ENCODE data around the gene CAPN7. TPM values are rescaled to one million over a fixed set of nuclear protein-coding genes. Genes with fewer than 3 reads are reported as not detected.

Gene CAPN7
- total RNA-seq, 2 experiments from 2014 or later: 51.8 to 52.3 TPM

- ATAC-seq (ENCODE audit: low read depth): peak; percentile 92
- peaks cover 22% of the 10 kb centered on the region for H3K36me3 Mint-ChIP-seq
- peak overlapping the region; percentile 82 for H3K4me3 Mint-ChIP-seq
- peaks cover 2% of the 10 kb centered on the region for H3K9me3 Mint-ChIP-seq
- DNase-seq: peak; percentile 65
- POLR2A ChIA-PET: interaction anchor here (1.1 to 1.9 kb wide), 4 partner anchors 19 to 345 kb away, joined by 3 to 6 read pairs (median 4); no protein-coding TSS in a partner anchor
- peaks cover 12% of the 10 kb centered on the region for H3K27me3 Mint-ChIP-seq
- H3K27ac Mint-ChIP-seq: peak overlapping the region; percentile 90
- peaks cover 38% of the 10 kb centered on the region for H3K4me1 Mint-ChIP-seq
Measured at GRCh38 chr3:15291589-15292541, 85.8 kb downstream of the CAPN7 start.

GRCh38 chr3:15292765-15293522, 86.9 kb downstream of the CAPN7 start:
- H3K27me3 Mint-ChIP-seq: peaks cover 14% of the 10 kb centered on the region
- peaks cover 44% of the 10 kb centered on the region for H3K4me1 Mint-ChIP-seq
- H3K9me3 Mint-ChIP-seq: peaks cover 2% of the 10 kb centered on the region
- peak overlapping the region; percentile 82 for H3K4me3 Mint-ChIP-seq
- POLR2A ChIA-PET: interaction anchor here (1.1 to 1.3 kb wide), 2 partner anchors 21 to 346 kb away, joined by 3 to 6 read pairs; no protein-coding TSS in a partner anchor
- DNase-seq (no peak), ATAC-seq (ENCODE audit: low read depth) (no peak)
- peaks cover 29% of the 10 kb centered on the region for H3K36me3 Mint-ChIP-seq
- H3K27ac Mint-ChIP-seq: no peak overlapping the region

GRCh38 chr3:15294929-15295328, 88.9 kb downstream of the CAPN7 start:
- peaks cover 6% of the 10 kb centered on the region for H3K27me3 Mint-ChIP-seq
- POLR2A ChIA-PET: no interaction called here
- no peak overlapping the region for H3K27ac Mint-ChIP-seq
- ATAC-seq (ENCODE audit: low read depth): no peak
- H3K4me1 Mint-ChIP-seq: peaks cover 43% of the 10 kb centered on the region
- H3K9me3 Mint-ChIP-seq: no peaks in the 10 kb centered on the region
- no peak overlapping the region for H3K4me3 Mint-ChIP-seq
- H3K36me3 Mint-ChIP-seq: peaks cover 20% of the 10 kb centered on the region
- no peak for DNase-seq

DNA sequence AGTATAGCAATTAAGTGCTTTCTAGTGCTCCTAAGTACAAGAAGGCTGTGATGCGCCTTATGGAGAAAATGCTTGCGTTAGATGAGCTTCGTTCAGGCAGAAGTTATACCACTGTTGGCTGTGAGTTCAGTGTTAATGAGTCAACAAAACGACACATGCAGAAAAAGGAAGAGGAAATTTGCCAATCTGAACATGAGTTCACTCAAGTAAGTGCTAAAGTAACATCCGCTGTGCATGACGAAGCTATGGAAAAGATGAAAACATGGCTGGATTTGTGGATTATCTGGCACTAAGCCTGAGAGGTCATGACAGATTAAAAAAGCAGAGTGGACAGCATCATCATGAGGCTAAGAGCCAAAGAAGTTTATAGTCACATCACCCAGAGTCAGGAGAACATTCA, 89.5 kb downstream of the CAPN7 start:
- H3K4me3 Mint-ChIP-seq: no peak overlapping the region
- H3K27ac Mint-ChIP-seq: no peak overlapping the region
- peaks cover 45% of the 10 kb centered on the region for H3K4me1 Mint-ChIP-seq
- peaks cover 5% of the 10 kb centered on the region for H3K27me3 Mint-ChIP-seq
- no peaks in the 10 kb centered on the region for H3K9me3 Mint-ChIP-seq
- ATAC-seq (ENCODE audit: low read depth): no peak
- peaks cover 22% of the 10 kb centered on the region for H3K36me3 Mint-ChIP-seq
- no peak for DNase-seq
- POLR2A ChIA-PET: no interaction called here

- no peak for DNase-seq
- ATAC-seq (ENCODE audit: low read depth): no peak
- no peaks in the 10 kb centered on the region for H3K9me3 Mint-ChIP-seq
- H3K4me3 Mint-ChIP-seq: no peak overlapping the region
- peaks cover 32% of the 10 kb centered on the region for H3K4me1 Mint-ChIP-seq
- POLR2A ChIA-PET: interaction anchor here (0.7 to 1.0 kb wide), 2 partner anchors 35 to 130 kb away, joined by 3 read pairs; partner anchors contain the start of genes EAF1, METTL6 and SH3BP5
- peaks cover 5% of the 10 kb centered on the region for H3K27me3 Mint-ChIP-seq
- H3K27ac Mint-ChIP-seq: no peak overlapping the region
- H3K36me3 Mint-ChIP-seq: peaks cover 26% of the 10 kb centered on the region
Measured at GRCh38 chr3:15297608-15298350, 91.7 kb downstream of the CAPN7 start.

GRCh38 chr3:15298504-15298903, 92.5 kb downstream of the CAPN7 start:
- Mint-ChIP-seq H3K27ac (no peak overlapping the region), H3K4me3 (no peak overlapping the region), H3K4me1 (peaks cover 29% of the 10 kb centered on the region), H3K36me3 (peaks cover 26% of the 10 kb centered on the region), H3K9me3 (no peaks in the 10 kb centered on the region), H3K27me3 (peaks cover 2% of the 10 kb centered on the region)
- no peak for DNase-seq
- POLR2A ChIA-PET: no interaction called here
- no peak for ATAC-seq (ENCODE audit: low read depth)

DNA sequence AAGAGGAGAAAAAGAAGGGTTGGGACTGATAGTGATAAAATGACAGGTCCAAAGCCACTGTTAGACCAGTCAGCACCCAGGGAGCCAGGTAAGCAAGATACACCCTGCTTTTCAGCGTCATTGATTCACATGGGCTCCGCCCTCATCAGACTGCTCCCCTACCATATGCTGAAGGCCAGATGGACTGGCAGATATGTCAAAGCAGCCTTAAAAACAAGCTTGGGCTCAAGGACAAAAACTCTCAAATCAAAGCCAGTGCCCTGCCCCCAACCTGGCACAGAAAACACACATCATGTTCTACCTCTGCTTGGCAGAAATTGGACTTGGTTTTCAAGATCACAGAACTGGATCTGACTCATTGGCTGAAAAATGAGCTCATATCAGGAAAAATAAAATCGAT, 93.0 kb downstream of the CAPN7 start:
- peaks cover 34% of the 10 kb centered on the region for H3K4me1 Mint-ChIP-seq
- H3K36me3 Mint-ChIP-seq: peaks cover 27% of the 10 kb centered on the region

DNA sequence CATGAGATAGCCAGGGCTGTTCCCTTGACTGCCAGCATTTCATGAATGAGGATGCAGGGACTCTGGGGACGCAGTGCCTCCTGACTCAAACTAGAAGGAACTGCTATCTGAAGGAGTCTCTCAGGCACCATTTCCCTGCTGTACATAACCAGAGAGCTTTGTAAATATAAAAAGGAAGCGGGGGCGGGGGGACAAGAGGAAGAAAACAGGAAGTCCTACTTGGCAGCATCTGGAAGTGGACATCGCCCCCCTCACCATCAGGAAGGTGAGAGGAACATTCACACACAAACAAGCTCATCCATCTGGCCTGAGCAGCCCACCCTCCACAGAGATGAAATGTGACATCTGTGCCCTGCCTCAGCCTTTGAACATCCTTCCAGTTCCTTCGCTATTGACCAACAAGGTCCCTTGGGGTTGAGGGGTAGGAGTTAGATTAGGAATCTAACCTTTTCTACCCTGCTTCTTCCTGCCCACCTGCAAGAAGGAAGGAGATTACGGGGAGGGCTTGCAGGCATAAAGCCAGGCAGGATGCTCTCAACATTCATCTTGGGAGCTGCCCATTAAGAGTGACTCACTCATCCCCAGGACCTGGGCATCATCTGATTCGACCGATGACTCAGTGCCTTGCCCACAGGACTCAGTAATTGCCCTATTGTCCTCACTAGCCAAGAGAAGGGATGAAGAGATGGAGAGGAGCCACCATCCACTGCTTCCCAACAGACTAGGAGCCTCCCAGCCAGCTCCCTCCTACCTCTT, 94.5 kb downstream of the CAPN7 start:
- POLR2A ChIA-PET: no interaction called here
- no peak for DNase-seq
- Mint-ChIP-seq H3K4me3 (no peak overlapping the region), H3K9me3 (no peaks in the 10 kb centered on the region), H3K4me1 (peaks cover 37% of the 10 kb centered on the region), H3K36me3 (peaks cover 26% of the 10 kb centered on the region), H3K27ac (no peak overlapping the region), H3K27me3 (peaks cover 2% of the 10 kb centered on the region)
- no peak for ATAC-seq (ENCODE audit: low read depth)

More for the DNA sequence above, 93.0 kb downstream of the CAPN7 start:
- no peak overlapping the region for H3K4me3 Mint-ChIP-seq
- DNase-seq (no peak), ATAC-seq (ENCODE audit: low read depth) (no peak)
- POLR2A ChIA-PET: interaction anchor here (0.6 to 0.7 kb wide), 2 partner anchors 11 to 1545 kb away, joined by 3 to 5 read pairs; no protein-coding TSS in a partner anchor
- peaks cover 2% of the 10 kb centered on the region for H3K27me3 Mint-ChIP-seq
- H3K9me3 Mint-ChIP-seq: no peaks in the 10 kb centered on the region
- H3K27ac Mint-ChIP-seq: no peak overlapping the region

GRCh38 chr3:15301761-15302160, 95.7 kb downstream of the CAPN7 start:
- Mint-ChIP-seq H3K36me3 (peaks cover 27% of the 10 kb centered on the region), H3K9me3 (no peaks in the 10 kb centered on the region), H3K27ac (no peak overlapping the region), H3K4me1 (peaks cover 36% of the 10 kb centered on the region), H3K27me3 (peaks cover 2% of the 10 kb centered on the region), H3K4me3 (no peak overlapping the region)
- POLR2A ChIA-PET: no interaction called here
- ATAC-seq (ENCODE audit: low read depth) (no peak), DNase-seq (no peak)

Other genes starting within 250 kb of the CAPN7 start
- 10 to 100 TPM; 59.3 to 61.1 TPM for gene MRPS25, start 140.9 kb upstream of the CAPN7 start, total RNA-seq
- 10 to 100 TPM; 21.3 to 21.8 TPM for gene RBSN, start 107.1 kb upstream of the CAPN7 start, total RNA-seq
- gene SH3BP5, start 126.3 kb downstream of the CAPN7 start, total RNA-seq: 10 to 100 TPM; 12.7 to 12.9 TPM
- 10 to 100 TPM; 18.6 to 19.3 TPM for gene METTL6, start 221.3 kb downstream of the CAPN7 start, total RNA-seq
- gene EAF1, start 221.4 kb downstream of the CAPN7 start, total RNA-seq: 10 to 100 TPM; 27.9 to 31.0 TPM